ENCODE data around the gene LRMDA. TPM values are rescaled to one million over a fixed set of nuclear protein-coding genes. Genes with fewer than 3 reads are reported as not detected.

Gene LRMDA
- total RNA-seq, 1 experiment from 2014 or later: 20.3 TPM

GRCh38 chr10:75932921-75933320 lies 501.5 kb downstream of the LRMDA start:
- in situ Hi-C loops (cut with HindIII; ENCODE audit: low pct_unique_long_range_greater_than_20kb, low sequenced_read_pairs): no loop called here
- no peak for DNase-seq (ENCODE audit: low read depth)

- in situ Hi-C loops (cut with HindIII; ENCODE audit: low pct_unique_long_range_greater_than_20kb, low sequenced_read_pairs): no loop called here
- DNase-seq (ENCODE audit: low read depth): no peak
Measured at GRCh38 chr10:75935240-75935639, 503.8 kb downstream of the LRMDA start.

GRCh38 chr10:75935650-75936400 lies 504.4 kb downstream of the LRMDA start:
- DNase-seq (ENCODE audit: low read depth): no peak
- in situ Hi-C loops (cut with HindIII; ENCODE audit: low pct_unique_long_range_greater_than_20kb, low sequenced_read_pairs): no loop called here

- no peak for DNase-seq (ENCODE audit: low read depth)
- in situ Hi-C loops (cut with HindIII; ENCODE audit: low pct_unique_long_range_greater_than_20kb, low sequenced_read_pairs): no loop called here
Measured at GRCh38 chr10:75936841-75937240, 505.4 kb downstream of the LRMDA start.

- DNase-seq (ENCODE audit: low read depth): no peak
- in situ Hi-C loops (cut with HindIII; ENCODE audit: low pct_unique_long_range_greater_than_20kb, low sequenced_read_pairs): no loop called here
Measured at GRCh38 chr10:75937823-75938222, 506.4 kb downstream of the LRMDA start.

GRCh38 chr10:75938380-75939122 lies 507.1 kb downstream of the LRMDA start:
- in situ Hi-C loops (cut with HindIII; ENCODE audit: low pct_unique_long_range_greater_than_20kb, low sequenced_read_pairs): no loop called here
- no peak for DNase-seq (ENCODE audit: low read depth)

GRCh38 chr10:75939541-75939940 lies 508.1 kb downstream of the LRMDA start:
- DNase-seq (ENCODE audit: low read depth): no peak
- in situ Hi-C loops (cut with HindIII; ENCODE audit: low pct_unique_long_range_greater_than_20kb, low sequenced_read_pairs): no loop called here

- in situ Hi-C loops (cut with HindIII; ENCODE audit: low pct_unique_long_range_greater_than_20kb, low sequenced_read_pairs): no loop called here
Measured at GRCh38 chr10:75940742-75941141, 509.3 kb downstream of the LRMDA start.

GRCh38 chr10:75941223-75941801 lies 509.9 kb downstream of the LRMDA start:
- no peak for DNase-seq (ENCODE audit: low read depth)
- in situ Hi-C loops (cut with HindIII; ENCODE audit: low pct_unique_long_range_greater_than_20kb, low sequenced_read_pairs): no loop called here

More at GRCh38 chr10:75940742-75941141, 509.3 kb downstream of the LRMDA start:
- no peak for DNase-seq (ENCODE audit: low read depth)

- in situ Hi-C loops (cut with HindIII; ENCODE audit: low pct_unique_long_range_greater_than_20kb, low sequenced_read_pairs): no loop called here
- no peak for DNase-seq (ENCODE audit: low read depth)
Measured at GRCh38 chr10:75944061-75944460, 512.6 kb downstream of the LRMDA start.

GRCh38 chr10:75948583-75948982 lies 517.2 kb downstream of the LRMDA start:
- in situ Hi-C loops (cut with HindIII; ENCODE audit: low pct_unique_long_range_greater_than_20kb, low sequenced_read_pairs): no loop called here
- no peak for DNase-seq (ENCODE audit: low read depth)

- DNase-seq (ENCODE audit: low read depth): no peak
Measured at GRCh38 chr10:75950307-75950706, 518.9 kb downstream of the LRMDA start.

GRCh38 chr10:75950997-75951589 lies 519.7 kb downstream of the LRMDA start:
- in situ Hi-C loops (cut with HindIII; ENCODE audit: low pct_unique_long_range_greater_than_20kb, low sequenced_read_pairs): no loop called here
- DNase-seq (ENCODE audit: low read depth): peak; percentile 6

More at GRCh38 chr10:75950307-75950706, 518.9 kb downstream of the LRMDA start:
- in situ Hi-C loops (cut with HindIII; ENCODE audit: low pct_unique_long_range_greater_than_20kb, low sequenced_read_pairs): no loop called here

GRCh38 chr10:75951627-75952026 lies 520.2 kb downstream of the LRMDA start:
- DNase-seq (ENCODE audit: low read depth): no peak
- in situ Hi-C loops (cut with HindIII; ENCODE audit: low pct_unique_long_range_greater_than_20kb, low sequenced_read_pairs): no loop called here

GRCh38 chr10:75952093-75952492 lies 520.7 kb downstream of the LRMDA start:
- in situ Hi-C loops (cut with HindIII; ENCODE audit: low pct_unique_long_range_greater_than_20kb, low sequenced_read_pairs): no loop called here
- DNase-seq (ENCODE audit: low read depth): no peak

- no peak for DNase-seq (ENCODE audit: low read depth)
- in situ Hi-C loops (cut with HindIII; ENCODE audit: low pct_unique_long_range_greater_than_20kb, low sequenced_read_pairs): no loop called here
Measured at GRCh38 chr10:75954486-75954885, 523.1 kb downstream of the LRMDA start.

- DNase-seq (ENCODE audit: low read depth): no peak
- in situ Hi-C loops (cut with HindIII; ENCODE audit: low pct_unique_long_range_greater_than_20kb, low sequenced_read_pairs): no loop called here
Measured at GRCh38 chr10:75955973-75956502, 524.6 kb downstream of the LRMDA start.

GRCh38 chr10:75956624-75957023 lies 525.2 kb downstream of the LRMDA start:
- in situ Hi-C loops (cut with HindIII; ENCODE audit: low pct_unique_long_range_greater_than_20kb, low sequenced_read_pairs): no loop called here
- DNase-seq (ENCODE audit: low read depth): no peak
